GM23338 (cell line): ENCODE results near the gene ALPG. TPM values are rescaled to one million over a fixed set of nuclear protein-coding genes. Genes with fewer than 3 reads are reported as not detected.

Source experiments
- ATAC-seq: fragments of 200-7000 bp; cut with Tn5 transposase; 3 replicates; pipeline ENCODE4 v1.9.1; 2020
- DNase-seq: peaks from one replicate; pipeline ENCODE4 v3.0.0-alpha.2; 2015; ENCODE audit warnings: low spot score
- H2AFZ ChIP-seq: fragments of 200-600 bp; sonication (generic); 2 replicates; pipeline ENCODE4 v1.8.0; 2016; ENCODE audit warnings: antibody characterized with exemption, mild to moderate bottlenecking, moderate library complexity
- H3F3A ChIP-seq: fragments of 200-600 bp; sonication (generic); replicated peaks from 2 replicates; pipeline ENCODE4 v1.8.0; 2017; ENCODE audit warnings: antibody characterized with exemption, mixed run types, low read depth
- H3K27ac ChIP-seq: fragments of 200-600 bp; sonication (generic); 2 replicates; pipeline ENCODE4 v1.6.1; 2016; ENCODE audit warnings: low read depth
- H3K27me3 ChIP-seq: fragments of 200-600 bp; sonication (generic); 2 replicates; pipeline ENCODE4 v1.8.0; 2016; ENCODE audit warnings: mild to moderate bottlenecking, mixed run types, moderate library complexity; ENCODE audit not compliant: insufficient read depth
- H3K36me3 ChIP-seq: fragments of 200-600 bp; sonication (generic); 2 replicates; pipeline ENCODE4 v1.8.0; 2016; ENCODE audit warnings: mild to moderate bottlenecking; ENCODE audit not compliant: insufficient read depth
- H3K4me1 ChIP-seq: fragments of 200-600 bp; sonication (generic); 2 replicates; pipeline ENCODE4 v1.8.0; 2016; ENCODE audit warnings: mild to moderate bottlenecking, moderate library complexity; ENCODE audit not compliant: insufficient read depth
- H3K4me2 ChIP-seq: fragments of 200-600 bp; sonication (generic); 2 replicates; pipeline ENCODE4 v1.7.1; 2017; ENCODE audit warnings: mixed run types
- H3K4me3 ChIP-seq: fragments of 200-600 bp; sonication (generic); 2 replicates; pipeline ENCODE4 v1.6.1; 2016; ENCODE audit warnings: mixed run types
- H3K79me2 ChIP-seq: fragments of 200-600 bp; sonication (generic); replicated peaks from 2 replicates; pipeline ENCODE4 v1.8.0; 2017; ENCODE audit warnings: mild to moderate bottlenecking; ENCODE audit not compliant: insufficient read depth
- H3K9me2 ChIP-seq: fragments of 200-600 bp; sonication (generic); 2 replicates; pipeline ENCODE4 v1.8.0; 2017; ENCODE audit not compliant: insufficient read depth
- H4K20me1 ChIP-seq: fragments of 200-600 bp; sonication (generic); replicated peaks from 2 replicates; pipeline ENCODE4 v1.8.0; 2017; ENCODE audit warnings: mild to moderate bottlenecking; ENCODE audit not compliant: insufficient read depth
- H3K27ac Mint-ChIP-seq: 2 replicates; pipeline ENCODE4 v1.8.0; 2020; ENCODE audit warnings: inconsistent platforms, mild to moderate bottlenecking, moderate library complexity, mixed read lengths
- H3K27me3 Mint-ChIP-seq: 3 replicates; pipeline ENCODE4 v1.8.0; 2022; ENCODE audit warnings: low read depth, mild to moderate bottlenecking, moderate library complexity, mixed read lengths, inconsistent platforms; ENCODE audit not compliant: insufficient read depth, poor library complexity
- H3K36me3 Mint-ChIP-seq: 3 replicates; pipeline ENCODE4 v1.8.0; 2021; ENCODE audit warnings: low read depth, mild to moderate bottlenecking, inconsistent platforms, moderate library complexity, mixed read lengths
- H3K4me1 Mint-ChIP-seq: 3 replicates; pipeline ENCODE4 v1.8.0; 2020; ENCODE audit warnings: mild to moderate bottlenecking, inconsistent platforms, mixed read lengths
- H3K4me3 Mint-ChIP-seq: 3 replicates; pipeline ENCODE4 v1.8.0; 2021; ENCODE audit warnings: moderate library complexity, mild to moderate bottlenecking, inconsistent platforms, mixed read lengths
- H3K9me3 Mint-ChIP-seq: 3 replicates; pipeline ENCODE4 v1.8.0; 2020; ENCODE audit warnings: moderate library complexity, mild to moderate bottlenecking, inconsistent platforms, mixed read lengths
- CREB1 ChIP-seq: fragments of 250-450 bp; sonication (Bioruptor Pico); IDR thresholded peaks from 2 replicates; pipeline ENCODE4 v1.5.0; 2020; ENCODE audit warnings: low read depth, mild to moderate bottlenecking, moderate library complexity
- EZH2 ChIP-seq: fragments of 200-600 bp; sonication (generic); IDR thresholded peaks from one replicate; pipeline ENCODE4 v1.8.0; 2017; ENCODE audit warnings: antibody characterized with exemption, mild to moderate bottlenecking, low read depth; ENCODE audit not compliant: unreplicated experiment
- EZH2phosphoT487 ChIP-seq: fragments of 200-600 bp; sonication (generic); IDR thresholded peaks from one replicate; pipeline ENCODE4 v1.8.1; 2018; ENCODE audit warnings: antibody characterized with exemption; ENCODE audit not compliant: unreplicated experiment
- NANOG ChIP-seq: IDR thresholded peaks from 2 replicates; pipeline ENCODE4 v1.6.1; 2016; ENCODE audit warnings: antibody characterized with exemption, borderline replicate concordance
- POLR2AphosphoS5 ChIP-seq: IDR thresholded peaks from 2 replicates; pipeline ENCODE4 v1.6.1; 2016; ENCODE audit warnings: antibody characterized with exemption, low read depth
- STAT1 ChIP-seq: IDR thresholded peaks from one replicate; pipeline ENCODE4 v1.6.1; 2016; ENCODE audit warnings: antibody characterized with exemption; ENCODE audit not compliant: unreplicated experiment
- ZNF114 ChIP-seq: fragments of 250-450 bp; sonication (Bioruptor Pico); IDR thresholded peaks from 2 replicates; pipeline ENCODE4 v1.5.0; 2020; ENCODE audit warnings: mild to moderate bottlenecking, moderate library complexity
- ZNF331 ChIP-seq: fragments of 250-450 bp; sonication (Bioruptor Pico); IDR thresholded peaks from 2 replicates; pipeline ENCODE4 v1.5.0; 2020; ENCODE audit warnings: low read depth, mild to moderate bottlenecking, moderate library complexity
- polyA plus RNA-seq: library from polyadenylated mRNA; unstranded; fragments of >200 nt; fragmentation: Nextera tagmentation; extraction: Ambion mirVana; gene quantifications from 2 replicates; pipeline ENCODE4 v1.2.1, GENCODE V29; 2016
- total RNA-seq: library from RNA; depleted of rRNA; stranded (reverse); fragments of >200 nt; shearing (Covaris generic); gene quantifications from 2 replicates; pipeline ENCODE4 v1.2.3, GENCODE V29; 2014
- TF ChIP-seq, protein P1 (sequence below): IDR thresholded peaks from one replicate; pipeline ENCODE4 v1.6.1; 2018; ENCODE audit warnings: antibody characterized with exemption; ENCODE audit not compliant: unreplicated experiment
- TF ChIP-seq, protein P2 (sequence below): IDR thresholded peaks from 2 replicates; pipeline ENCODE4 v1.6.1; 2016; ENCODE audit warnings: antibody characterized with exemption
- TF ChIP-seq, protein P3 (sequence below), 2 experiments: fragments of 200-600 bp in 1 of 2; sonication (generic) in 1 of 2; conservative IDR thresholded peaks; 2 replicates each; pipeline versions ENCODE4 v1.5.1 to v1.6.1; 2016 to 2017; ENCODE audit warnings: antibody characterized with exemption in 2 of 2, low read depth in 2 of 2, mild to moderate bottlenecking in 2 of 2, moderate library complexity in 1 of 2

Gene ALPG
- total and polyA plus RNA-seq, 2 experiments from 2014 or later: 0.89 to 2.5 TPM

DNA sequence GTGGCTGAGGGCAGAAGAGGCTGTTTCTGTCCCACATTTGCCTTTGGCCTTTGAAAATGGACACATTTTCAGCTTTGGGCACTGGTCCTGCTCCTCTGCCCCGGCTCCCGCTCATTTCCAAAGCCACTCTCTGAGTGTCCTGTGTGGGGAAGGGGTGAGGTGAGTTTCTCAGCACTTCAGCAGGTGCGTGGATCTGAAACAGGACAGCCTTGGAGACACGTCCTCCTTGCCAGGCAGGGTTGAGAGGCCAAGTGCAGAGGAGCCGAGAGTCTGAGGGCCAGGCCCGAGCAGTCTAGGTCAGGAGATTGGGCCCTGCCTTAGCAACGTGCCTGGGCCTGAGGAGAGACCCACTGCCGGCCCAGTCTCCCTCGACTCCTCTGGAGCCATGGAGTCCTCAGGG, 27.4 kb downstream of the ALPG start (continued):
- TF ChIP-seq, protein P1, sequence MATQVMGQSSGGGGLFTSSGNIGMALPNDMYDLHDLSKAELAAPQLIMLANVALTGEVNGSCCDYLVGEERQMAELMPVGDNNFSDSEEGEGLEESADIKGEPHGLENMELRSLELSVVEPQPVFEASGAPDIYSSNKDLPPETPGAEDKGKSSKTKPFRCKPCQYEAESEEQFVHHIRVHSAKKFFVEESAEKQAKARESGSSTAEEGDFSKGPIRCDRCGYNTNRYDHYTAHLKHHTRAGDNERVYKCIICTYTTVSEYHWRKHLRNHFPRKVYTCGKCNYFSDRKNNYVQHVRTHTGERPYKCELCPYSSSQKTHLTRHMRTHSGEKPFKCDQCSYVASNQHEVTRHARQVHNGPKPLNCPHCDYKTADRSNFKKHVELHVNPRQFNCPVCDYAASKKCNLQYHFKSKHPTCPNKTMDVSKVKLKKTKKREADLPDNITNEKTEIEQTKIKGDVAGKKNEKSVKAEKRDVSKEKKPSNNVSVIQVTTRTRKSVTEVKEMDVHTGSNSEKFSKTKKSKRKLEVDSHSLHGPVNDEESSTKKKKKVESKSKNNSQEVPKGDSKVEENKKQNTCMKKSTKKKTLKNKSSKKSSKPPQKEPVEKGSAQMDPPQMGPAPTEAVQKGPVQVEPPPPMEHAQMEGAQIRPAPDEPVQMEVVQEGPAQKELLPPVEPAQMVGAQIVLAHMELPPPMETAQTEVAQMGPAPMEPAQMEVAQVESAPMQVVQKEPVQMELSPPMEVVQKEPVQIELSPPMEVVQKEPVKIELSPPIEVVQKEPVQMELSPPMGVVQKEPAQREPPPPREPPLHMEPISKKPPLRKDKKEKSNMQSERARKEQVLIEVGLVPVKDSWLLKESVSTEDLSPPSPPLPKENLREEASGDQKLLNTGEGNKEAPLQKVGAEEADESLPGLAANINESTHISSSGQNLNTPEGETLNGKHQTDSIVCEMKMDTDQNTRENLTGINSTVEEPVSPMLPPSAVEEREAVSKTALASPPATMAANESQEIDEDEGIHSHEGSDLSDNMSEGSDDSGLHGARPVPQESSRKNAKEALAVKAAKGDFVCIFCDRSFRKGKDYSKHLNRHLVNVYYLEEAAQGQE: no peak
- TF ChIP-seq STAT1 (no peak), NANOG (no peak), CREB1 (CRISPR knock-in tag) (no peak), EZH2 (no peak), ZNF114 (CRISPR knock-in tag) (no peak), EZH2phosphoT487 (no peak), ZNF331 (CRISPR knock-in tag) (no peak)
- TF ChIP-seq, protein P2, sequence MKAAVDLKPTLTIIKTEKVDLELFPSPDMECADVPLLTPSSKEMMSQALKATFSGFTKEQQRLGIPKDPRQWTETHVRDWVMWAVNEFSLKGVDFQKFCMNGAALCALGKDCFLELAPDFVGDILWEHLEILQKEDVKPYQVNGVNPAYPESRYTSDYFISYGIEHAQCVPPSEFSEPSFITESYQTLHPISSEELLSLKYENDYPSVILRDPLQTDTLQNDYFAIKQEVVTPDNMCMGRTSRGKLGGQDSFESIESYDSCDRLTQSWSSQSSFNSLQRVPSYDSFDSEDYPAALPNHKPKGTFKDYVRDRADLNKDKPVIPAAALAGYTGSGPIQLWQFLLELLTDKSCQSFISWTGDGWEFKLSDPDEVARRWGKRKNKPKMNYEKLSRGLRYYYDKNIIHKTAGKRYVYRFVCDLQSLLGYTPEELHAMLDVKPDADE: no peak
- TF ChIP-seq, protein P3, sequence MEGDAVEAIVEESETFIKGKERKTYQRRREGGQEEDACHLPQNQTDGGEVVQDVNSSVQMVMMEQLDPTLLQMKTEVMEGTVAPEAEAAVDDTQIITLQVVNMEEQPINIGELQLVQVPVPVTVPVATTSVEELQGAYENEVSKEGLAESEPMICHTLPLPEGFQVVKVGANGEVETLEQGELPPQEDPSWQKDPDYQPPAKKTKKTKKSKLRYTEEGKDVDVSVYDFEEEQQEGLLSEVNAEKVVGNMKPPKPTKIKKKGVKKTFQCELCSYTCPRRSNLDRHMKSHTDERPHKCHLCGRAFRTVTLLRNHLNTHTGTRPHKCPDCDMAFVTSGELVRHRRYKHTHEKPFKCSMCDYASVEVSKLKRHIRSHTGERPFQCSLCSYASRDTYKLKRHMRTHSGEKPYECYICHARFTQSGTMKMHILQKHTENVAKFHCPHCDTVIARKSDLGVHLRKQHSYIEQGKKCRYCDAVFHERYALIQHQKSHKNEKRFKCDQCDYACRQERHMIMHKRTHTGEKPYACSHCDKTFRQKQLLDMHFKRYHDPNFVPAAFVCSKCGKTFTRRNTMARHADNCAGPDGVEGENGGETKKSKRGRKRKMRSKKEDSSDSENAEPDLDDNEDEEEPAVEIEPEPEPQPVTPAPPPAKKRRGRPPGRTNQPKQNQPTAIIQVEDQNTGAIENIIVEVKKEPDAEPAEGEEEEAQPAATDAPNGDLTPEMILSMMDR (conservative IDR thresholded peaks at IDR 0.05; ENCODE audit: low read depth in 2 of 2): no peak

DNA sequence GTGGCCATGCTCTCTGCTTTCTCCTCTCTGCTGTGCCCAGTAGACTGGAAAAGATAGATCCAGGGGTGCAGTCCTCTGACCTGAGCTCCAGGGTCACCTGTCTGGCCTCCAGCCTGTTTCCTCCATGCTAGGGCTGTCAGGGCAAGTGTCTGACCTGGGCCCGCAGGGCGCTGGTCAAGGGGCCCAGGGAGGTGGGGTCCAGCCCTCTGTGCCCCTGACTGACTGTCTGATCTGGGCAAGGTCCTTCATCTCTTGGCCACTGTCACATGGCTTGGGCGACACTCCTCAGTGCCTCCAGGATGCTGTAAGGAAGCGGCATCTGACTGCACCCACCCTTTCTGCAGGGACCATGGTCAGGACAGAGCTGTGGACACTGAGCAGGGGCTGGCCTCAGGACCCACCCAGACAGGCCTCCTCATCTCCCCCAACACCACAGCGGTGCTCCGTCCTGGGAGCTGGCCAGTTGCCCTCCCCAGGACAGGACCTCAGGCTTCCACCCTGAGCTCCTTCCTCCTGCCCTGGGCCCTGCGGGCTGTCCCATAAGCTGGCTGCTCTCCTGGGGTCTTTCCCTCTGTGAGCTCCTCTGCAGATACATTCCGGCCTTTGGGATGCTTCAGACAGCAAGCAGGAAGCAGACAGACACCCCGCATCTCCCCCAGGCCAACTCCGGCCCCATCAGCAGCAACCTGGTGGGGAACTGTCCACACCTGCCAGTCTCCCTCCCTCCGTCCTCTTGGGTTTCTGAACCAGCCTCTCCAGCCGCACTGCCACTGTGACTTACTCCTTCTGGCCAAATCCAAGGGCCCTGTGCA, 28.1 kb downstream of the ALPG start:
- Mint-ChIP-seq H3K27ac (no peak overlapping the region), H3K36me3 (no peaks in the 10 kb centered on the region), H3K4me1 (peaks cover 3% of the 10 kb centered on the region; the same call in 2 of the 3 replicates), H3K4me3 (no peak overlapping the region; the same call in 2 of the 3 replicates), H3K27me3 (peaks cover 13% of the 10 kb centered on the region), H3K9me3 (no peaks in the 10 kb centered on the region)
- Histone ChIP-seq H3K4me3 (no peak overlapping the region), H3K79me2 (no peaks in the 10 kb centered on the region), H3K36me3 (no peaks in the 10 kb centered on the region), H3K27ac (no peak overlapping the region), H3K9me2 (no peaks in the 10 kb centered on the region), H2AFZ (no peak overlapping the region), H3K4me2 (no peak overlapping the region), H4K20me1 (no peaks in the 10 kb centered on the region), H3K4me1 (no peaks in the 10 kb centered on the region), H3F3A (no peaks in the 10 kb centered on the region), H3K27me3 (no peaks in the 10 kb centered on the region)
- ATAC-seq: no peak
- DNase-seq: no peak
- no peak for TF ChIP-seq CREB1 (CRISPR knock-in tag)
- TF ChIP-seq POLR2AphosphoS5: no peak
